Mammary epithelial cell (primary cell): ENCODE measurements around the gene CDK11B.

Source experiments
- EZH2 ChIP-seq: IDR thresholded peaks from 2 replicates; pipeline ENCODE4 v1.6.1; 2012; ENCODE audit warnings: low read length, inconsistent platforms, borderline replicate concordance
- TF ChIP-seq, protein P1 (sequence below), 2 donors: IDR thresholded peaks in 1 of 2; conservative IDR thresholded peaks in 1 of 2; 2 replicates each; pipeline ENCODE4 v1.5.1; 2011 to 2012; ENCODE audit warnings: inconsistent platforms in 2 of 2, low read length in 2 of 2, mild to moderate bottlenecking in 2 of 2, control low read depth in 1 of 2, low read depth in 1 of 2; ENCODE audit not compliant: insufficient read depth in 1 of 2; ENCODE audit errors: extremely low read depth in 1 of 2

DNA sequence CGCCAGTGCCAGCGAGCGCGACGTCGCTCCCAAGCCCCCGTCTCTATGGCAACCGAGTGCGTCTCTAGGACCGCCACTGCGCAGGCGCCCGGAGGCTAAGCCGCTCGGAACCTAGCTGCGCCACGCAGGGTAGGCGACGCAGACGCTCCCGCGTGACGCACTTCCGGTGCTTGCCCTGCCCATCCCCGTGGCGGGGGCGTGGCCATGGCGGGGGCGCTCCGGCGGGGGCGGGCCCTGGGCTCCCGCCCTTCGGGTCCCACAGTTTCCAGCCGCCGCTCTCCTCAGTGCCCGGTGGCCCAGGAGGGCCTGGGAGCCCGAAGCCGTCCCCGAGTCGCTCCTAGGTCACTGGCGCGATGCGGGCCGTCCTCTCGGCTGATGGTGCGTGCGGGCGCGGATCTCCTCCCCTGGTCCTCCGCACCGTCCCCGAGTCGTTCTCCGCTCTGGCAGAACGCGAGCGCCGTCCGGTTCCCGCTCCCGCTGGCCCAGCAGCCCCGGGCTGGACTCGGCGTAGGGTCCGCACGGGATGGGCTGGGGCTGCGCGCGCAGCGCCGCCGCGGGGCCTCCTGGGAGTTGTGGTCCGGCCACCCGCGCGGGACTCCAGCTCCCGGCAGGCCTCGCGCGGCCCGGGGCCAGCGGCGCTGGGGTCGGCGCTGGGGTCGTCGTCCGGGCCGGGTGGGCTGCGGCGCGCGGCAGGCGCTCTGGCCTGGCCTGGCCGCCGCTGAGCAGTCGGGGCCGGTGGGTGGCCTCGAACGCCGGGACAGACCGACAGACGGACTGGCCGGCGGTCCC, 43.4 kb downstream of the CDK11B start, which contains the start of gene MIB2:
- TF ChIP-seq, protein P1, sequence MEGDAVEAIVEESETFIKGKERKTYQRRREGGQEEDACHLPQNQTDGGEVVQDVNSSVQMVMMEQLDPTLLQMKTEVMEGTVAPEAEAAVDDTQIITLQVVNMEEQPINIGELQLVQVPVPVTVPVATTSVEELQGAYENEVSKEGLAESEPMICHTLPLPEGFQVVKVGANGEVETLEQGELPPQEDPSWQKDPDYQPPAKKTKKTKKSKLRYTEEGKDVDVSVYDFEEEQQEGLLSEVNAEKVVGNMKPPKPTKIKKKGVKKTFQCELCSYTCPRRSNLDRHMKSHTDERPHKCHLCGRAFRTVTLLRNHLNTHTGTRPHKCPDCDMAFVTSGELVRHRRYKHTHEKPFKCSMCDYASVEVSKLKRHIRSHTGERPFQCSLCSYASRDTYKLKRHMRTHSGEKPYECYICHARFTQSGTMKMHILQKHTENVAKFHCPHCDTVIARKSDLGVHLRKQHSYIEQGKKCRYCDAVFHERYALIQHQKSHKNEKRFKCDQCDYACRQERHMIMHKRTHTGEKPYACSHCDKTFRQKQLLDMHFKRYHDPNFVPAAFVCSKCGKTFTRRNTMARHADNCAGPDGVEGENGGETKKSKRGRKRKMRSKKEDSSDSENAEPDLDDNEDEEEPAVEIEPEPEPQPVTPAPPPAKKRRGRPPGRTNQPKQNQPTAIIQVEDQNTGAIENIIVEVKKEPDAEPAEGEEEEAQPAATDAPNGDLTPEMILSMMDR (conservative IDR thresholded peaks at IDR 0.05 in 1 of 2, IDR thresholded peaks at IDR 0.05 in 1 of 2; ENCODE audit: extremely low read depth in 1 of 2, insufficient read depth in 1 of 2, low read depth in 1 of 2, low read length in 2 of 2): no peak
- no peak for TF ChIP-seq EZH2
